RWPE1 (cell line): ENCODE measurements around the gene KLHL6.

Source experiments
- CTCF ChIA-PET: fragments of 350-600 bp; sonication (Branson Sonifier 250); formaldehyde crosslinking; extraction: SDS; loops from one replicate; lab custom pipeline; 2021; lab: Yijun Ruan, JAX
- POLR2A ChIA-PET: fragments of 400-600 bp; formaldehyde crosslinking; extraction: SDS; loops from one replicate; lab custom pipeline; 2020; ENCODE audit warnings: antibody characterized with exemption; ENCODE audit not compliant: low non-redundant PET; lab: Yijun Ruan, JAX
- DNase-seq: peaks from one replicate; pipeline ENCODE4 v3.0.0; 2012; ENCODE audit warnings: low spot score
- H3K27ac ChIP-seq: fragments of 450-650 bp; 2 replicates; pipeline ENCODE4 v1.5.1; 2017
- TF ChIP-seq, protein P1 (sequence below): fragments of 450-650 bp; conservative IDR thresholded peaks from 2 replicates; pipeline ENCODE4 v1.5.1; 2017; ENCODE audit warnings: low read depth, mild to moderate bottlenecking

Gene KLHL6

DNA sequence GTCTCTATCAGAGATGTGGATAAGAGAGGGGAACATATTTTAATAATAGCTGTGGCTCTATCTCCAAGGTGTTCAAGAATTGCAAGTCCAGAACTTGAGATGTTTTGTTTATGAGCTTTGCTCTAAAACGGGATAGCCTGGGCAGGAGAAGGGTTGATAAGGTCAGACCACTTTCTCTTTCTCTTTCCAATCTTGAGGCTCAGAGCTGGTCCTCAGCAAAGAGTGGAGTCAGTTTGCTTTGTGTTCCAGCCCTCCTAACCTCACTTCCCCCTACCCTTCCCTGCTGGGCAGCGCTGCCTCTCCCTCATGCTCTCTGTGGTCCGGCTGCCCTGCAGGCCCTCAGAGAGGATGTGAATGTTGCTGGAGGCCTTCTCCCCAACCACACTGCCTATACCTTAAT, 13.8 kb downstream of the KLHL6 start:
- TF ChIP-seq, protein P1, sequence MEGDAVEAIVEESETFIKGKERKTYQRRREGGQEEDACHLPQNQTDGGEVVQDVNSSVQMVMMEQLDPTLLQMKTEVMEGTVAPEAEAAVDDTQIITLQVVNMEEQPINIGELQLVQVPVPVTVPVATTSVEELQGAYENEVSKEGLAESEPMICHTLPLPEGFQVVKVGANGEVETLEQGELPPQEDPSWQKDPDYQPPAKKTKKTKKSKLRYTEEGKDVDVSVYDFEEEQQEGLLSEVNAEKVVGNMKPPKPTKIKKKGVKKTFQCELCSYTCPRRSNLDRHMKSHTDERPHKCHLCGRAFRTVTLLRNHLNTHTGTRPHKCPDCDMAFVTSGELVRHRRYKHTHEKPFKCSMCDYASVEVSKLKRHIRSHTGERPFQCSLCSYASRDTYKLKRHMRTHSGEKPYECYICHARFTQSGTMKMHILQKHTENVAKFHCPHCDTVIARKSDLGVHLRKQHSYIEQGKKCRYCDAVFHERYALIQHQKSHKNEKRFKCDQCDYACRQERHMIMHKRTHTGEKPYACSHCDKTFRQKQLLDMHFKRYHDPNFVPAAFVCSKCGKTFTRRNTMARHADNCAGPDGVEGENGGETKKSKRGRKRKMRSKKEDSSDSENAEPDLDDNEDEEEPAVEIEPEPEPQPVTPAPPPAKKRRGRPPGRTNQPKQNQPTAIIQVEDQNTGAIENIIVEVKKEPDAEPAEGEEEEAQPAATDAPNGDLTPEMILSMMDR: no peak
- ChIA-PET CTCF (interaction anchor here (0.7 kb wide), 1 partner anchor 1121 kb away, joined by 3 read pairs; no protein-coding TSS in a partner anchor), POLR2A (no interaction called here)
- no peak overlapping the region for H3K27ac ChIP-seq
- DNase-seq: no peak

GRCh38 chr3:183541235-183541655, 14.3 kb downstream of the KLHL6 start:
- ChIA-PET POLR2A (no interaction called here), CTCF (interaction anchor here (0.7 kb wide), 1 partner anchor 1121 kb away, joined by 3 read pairs; no protein-coding TSS in a partner anchor)
- no peak overlapping the region for H3K27ac ChIP-seq
- TF ChIP-seq, protein P1: no peak
- DNase-seq: no peak

- CTCF ChIA-PET: interaction anchor here (0.8 kb wide), 1 partner anchor 71 kb away, joined by 5 read pairs; no protein-coding TSS in a partner anchor
- no peak for DNase-seq
- TF ChIP-seq, protein P1: no peak
- no peak overlapping the region for H3K27ac ChIP-seq
- POLR2A ChIA-PET: no interaction called here
These were observed 14.8 kb downstream of the KLHL6 start for GRCh38 chr3:183540501-183541234.

DNA sequence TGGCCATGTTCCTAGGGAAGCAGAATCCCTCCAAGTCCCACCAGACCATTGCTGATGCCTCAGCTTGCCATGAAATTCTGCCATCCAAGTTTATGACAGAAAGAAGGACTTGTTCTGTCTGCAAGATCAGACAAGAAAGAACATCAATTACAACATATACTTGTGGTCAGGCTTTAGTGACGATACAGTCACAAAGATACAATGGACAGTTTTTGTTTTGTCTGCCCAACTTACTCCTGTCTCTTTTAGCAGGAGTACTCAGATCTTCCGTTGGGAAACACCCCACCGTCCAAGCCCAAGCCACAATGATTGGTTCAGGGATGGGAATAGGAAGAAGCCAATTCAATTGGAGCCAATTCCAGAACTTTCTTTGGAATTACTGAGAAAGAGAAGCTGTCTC, 15.7 kb downstream of the KLHL6 start:
- TF ChIP-seq, protein P1: no peak
- DNase-seq: no peak
- ChIA-PET CTCF (interaction anchor here (0.8 kb wide), 1 partner anchor 70 kb away, joined by 5 read pairs; no protein-coding TSS in a partner anchor), POLR2A (no interaction called here)
- H3K27ac ChIP-seq: no peak overlapping the region

DNA sequence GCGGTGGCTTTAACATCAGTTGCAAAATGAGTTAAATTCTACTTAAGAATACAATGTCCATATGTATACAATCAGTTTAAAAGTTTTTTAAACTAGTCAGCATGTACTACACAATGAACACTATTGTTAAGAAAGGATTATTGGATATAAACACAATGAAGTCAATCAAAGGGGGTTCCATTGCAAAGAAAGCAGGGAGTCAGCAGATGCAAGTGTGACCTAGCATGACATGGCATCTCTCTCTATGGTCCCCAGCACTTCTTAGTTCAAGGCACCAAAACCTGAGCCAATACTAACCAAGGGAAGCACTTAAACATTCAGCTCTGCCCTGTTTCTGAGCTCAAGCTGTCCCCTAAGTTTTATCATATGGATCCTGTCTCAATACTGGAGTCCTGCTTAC, 17.0 kb downstream of the KLHL6 start:
- CTCF ChIA-PET: interaction anchor here (0.6 kb wide), 2 partner anchors 38 to 490 kb away, joined by 3 to 5 read pairs; no protein-coding TSS in a partner anchor
- POLR2A ChIA-PET: no interaction called here
- DNase-seq: no peak
- no peak overlapping the region for H3K27ac ChIP-seq
- TF ChIP-seq, protein P1: no peak

- DNase-seq: no peak
- ChIA-PET CTCF (no interaction called here), POLR2A (no interaction called here)
- TF ChIP-seq, protein P1: no peak
- H3K27ac ChIP-seq: no peak overlapping the region
These were observed 18.2 kb downstream of the KLHL6 start for GRCh38 chr3:183537295-183537730.
